ENCODE measurements around the gene GPR4. TPM values are rescaled to one million over a fixed set of nuclear protein-coding genes. Genes with fewer than 3 reads are reported as not detected.

GPR4 gene
- total and polyA plus RNA-seq, 2 of the 8 experiments (the other 6 are each of a cell fraction or from before 2014, with no cell fraction given), result 0.19 to 0.39 TPM

GRCh38 chr19:45567609-45568008 is 34.4 kb downstream of the GPR4 start (continued):
- no peak for TF ChIP-seq NRF1 (IDR thresholded peaks at IDR 0.05; ENCODE audit: low read depth, low read length)
- no peak for TF ChIP-seq SRF (IDR thresholded peaks at IDR 0.05; ENCODE audit: low read depth, low read length)
- no peak for TF ChIP-seq CHD2 (IDR thresholded peaks at IDR 0.05; ENCODE audit: low read length)
- TF ChIP-seq MAFK (IDR thresholded peaks at IDR 0.05; ENCODE audit: low read depth, low read length), result no peak
